Stimulated activated CD4-positive, alpha-beta T cell treated with anti-CD3 and anti-CD28 coated beads, Interleukin-15, amount 100 ng/mL, for 48 hours (primary cell): Measurements from ENCODE around the gene MYO7A.

Experiments used
- DNase-seq, 2 donors: peaks; one replicate each; pipeline ENCODE4 v3.0.0-alpha.2; 2020; ENCODE audit warnings: low read depth in 2 of 2

The MYO7A gene

GRCh38 chr11:77183431-77183984, 55.5 kb downstream of the MYO7A start:
- no peak for DNase-seq

GRCh38 chr11:77184136-77184860, 56.3 kb downstream of the MYO7A start:
- DNase-seq = no peak

- no peak for DNase-seq
These were observed 58.3 kb downstream of the MYO7A start for GRCh38 chr11:77186302-77186701.

DNA sequence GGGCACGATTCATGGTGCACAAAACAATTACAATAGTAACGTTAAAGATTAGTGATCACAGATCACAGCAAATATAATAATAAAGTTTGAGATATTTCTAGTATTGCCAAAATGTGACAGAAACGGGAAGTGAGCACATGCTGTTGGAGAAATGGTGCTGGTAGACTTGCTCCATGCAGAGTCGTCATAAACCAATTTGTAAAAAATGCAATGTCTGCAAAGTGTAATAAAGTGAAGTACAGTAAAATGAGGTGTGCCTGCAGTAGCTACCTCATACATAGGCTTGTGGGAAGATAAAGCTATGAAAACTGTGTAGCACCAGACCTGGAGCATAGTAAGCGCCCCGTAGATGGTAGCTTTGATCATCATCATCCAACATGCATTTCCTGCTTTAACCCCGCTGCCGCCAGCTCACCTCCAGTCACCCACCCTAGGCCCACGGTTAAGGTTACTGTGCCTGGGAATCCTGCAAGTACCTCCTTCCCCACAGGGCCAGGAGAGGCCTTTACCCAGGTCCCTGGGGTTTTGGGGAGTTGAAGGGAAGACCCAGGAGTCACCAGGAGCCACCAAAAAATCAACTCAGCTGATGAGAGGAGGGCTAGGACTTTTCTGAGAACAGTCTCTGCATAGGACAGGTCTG, 59.2 kb downstream of the MYO7A start:
- DNase-seq = no peak

DNA sequence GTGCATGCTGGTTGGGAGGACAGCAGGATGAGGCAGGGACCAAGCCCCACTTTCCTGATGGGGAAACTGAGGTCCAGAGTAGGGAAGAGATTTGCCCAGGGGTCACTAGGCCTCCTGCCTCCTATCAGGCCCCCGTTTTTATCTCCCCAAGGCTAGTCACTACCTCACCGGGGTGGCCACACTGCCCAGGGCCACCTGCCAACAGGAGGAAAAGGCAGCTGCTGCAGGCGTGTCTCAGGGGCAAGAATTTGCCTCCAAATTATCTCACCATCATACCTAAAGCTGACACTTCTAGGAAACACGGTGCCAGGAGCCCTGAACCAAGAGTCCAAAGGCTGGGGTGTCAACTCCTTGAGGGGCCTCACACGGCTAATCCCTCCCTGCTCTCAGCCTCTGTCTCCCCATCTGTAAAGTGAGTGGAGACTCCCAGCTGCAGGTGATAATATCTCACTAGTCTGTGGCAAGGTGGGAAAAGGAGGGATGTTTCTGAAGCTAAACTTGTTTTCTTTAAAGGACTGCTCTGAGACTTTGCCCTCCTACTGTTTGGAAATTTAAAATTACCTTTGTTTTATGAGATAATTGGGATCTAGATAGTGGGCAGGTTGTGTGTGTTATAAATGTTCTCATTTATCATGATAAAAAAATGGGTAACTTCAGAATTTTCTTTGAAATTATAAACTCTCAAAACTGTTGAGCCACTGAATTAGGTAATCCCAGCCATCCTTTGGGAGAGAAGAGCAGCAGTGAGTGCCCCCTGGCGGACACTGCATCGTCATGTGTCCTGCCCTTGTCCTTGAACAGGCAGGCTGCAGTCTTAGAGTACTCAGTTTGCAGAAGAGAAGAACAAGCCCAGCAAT, 60.0 kb downstream of the MYO7A start:
- peak; percentile 33 to 60 for DNase-seq

DNA sequence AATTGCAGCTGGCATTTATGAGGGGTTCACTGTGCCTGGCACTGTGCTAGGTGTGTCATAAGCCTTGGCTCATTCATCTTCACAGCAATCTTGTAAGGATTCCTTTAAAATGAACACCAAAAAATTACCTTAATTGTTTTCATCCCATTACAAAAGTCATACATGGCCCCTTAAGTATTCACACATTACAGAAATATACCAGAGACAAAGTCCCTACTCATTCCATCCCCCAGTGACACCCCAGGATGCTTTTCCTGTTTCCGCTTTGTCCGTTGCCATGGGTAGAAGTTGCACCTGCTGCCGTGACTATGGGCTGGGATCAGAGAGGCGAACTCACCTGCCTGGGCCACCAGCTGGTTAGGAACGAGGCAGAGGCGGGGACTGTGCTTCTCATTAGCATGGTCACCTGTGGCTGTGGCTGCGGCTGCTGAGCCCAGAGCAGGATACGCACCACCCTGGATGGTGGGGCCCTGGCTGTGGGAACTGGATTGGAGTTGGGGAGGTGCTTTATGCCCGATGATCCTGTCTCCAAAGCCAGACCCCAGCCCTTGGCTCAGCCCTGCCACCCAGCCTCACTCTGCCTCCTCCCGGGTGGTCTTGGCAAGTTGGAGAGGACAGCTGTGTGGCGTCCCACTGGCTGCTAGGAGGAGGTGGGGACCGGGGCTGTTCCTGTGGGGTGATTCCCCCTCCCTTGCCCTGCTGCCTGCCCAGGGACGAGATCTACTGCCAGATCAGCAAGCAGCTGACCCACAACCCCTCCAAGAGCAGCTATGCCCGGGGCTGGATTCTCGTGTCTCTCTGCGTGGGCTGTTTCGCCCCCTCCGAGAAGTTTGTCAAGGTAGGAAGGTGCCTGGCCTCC, 60.8 kb downstream of the MYO7A start:
- DNase-seq = no peak

GRCh38 chr11:77189588-77190210, 61.7 kb downstream of the MYO7A start:
- no peak for DNase-seq

DNA sequence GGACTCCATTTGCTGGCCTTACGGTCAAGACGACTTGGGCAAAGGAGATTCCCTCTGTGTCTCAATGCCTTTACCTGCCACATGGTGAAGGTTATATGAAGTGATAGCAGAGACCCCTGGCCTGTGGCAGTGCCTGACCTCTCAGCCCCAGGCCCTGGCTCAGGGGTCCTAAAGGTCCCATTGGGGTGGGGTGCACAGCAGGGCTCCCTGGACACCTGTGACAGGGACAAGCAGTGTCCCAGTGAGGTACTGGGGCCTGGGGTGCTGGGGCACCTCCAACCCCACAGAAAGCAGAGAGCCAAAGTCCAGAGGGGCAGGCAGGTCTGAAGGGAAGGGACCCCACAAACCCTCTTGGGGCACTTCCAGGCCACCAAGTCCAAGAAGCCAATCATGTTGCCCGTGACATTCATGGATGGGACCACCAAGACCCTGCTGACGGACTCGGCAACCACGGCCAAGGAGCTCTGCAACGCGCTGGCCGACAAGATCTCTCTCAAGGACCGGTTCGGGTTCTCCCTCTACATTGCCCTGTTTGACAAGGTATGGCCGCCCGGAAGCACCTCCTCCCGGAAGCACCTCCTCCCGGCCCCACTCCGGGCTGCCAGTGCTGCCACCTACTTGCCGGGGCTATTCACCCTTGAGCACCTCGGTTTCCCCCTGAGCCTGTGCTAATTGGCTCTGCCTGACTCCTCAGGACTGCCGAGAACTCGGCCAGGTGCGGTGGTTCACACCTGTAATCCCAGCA, 62.5 kb downstream of the MYO7A start:
- no peak for DNase-seq

DNA sequence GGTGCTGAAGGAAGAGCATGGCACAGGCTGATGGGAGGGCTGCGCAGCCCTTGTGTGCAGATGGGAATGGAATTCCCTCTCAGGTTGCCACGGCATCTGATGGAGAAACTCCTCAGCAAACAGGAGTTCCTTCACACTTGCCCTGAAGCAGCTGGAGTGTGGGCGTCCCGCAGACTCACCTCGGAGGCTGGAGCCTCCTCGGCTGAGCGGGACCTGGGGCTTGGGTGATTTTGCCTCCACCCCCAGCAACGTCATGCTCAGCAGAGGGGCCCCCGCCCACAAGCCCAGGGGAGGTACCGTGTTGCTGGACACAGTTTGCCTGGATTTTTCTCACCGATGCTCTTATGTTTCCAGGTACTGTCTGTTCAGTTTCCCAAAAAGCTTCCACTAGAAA, 63.4 kb downstream of the MYO7A start:
- no peak for DNase-seq

DNA sequence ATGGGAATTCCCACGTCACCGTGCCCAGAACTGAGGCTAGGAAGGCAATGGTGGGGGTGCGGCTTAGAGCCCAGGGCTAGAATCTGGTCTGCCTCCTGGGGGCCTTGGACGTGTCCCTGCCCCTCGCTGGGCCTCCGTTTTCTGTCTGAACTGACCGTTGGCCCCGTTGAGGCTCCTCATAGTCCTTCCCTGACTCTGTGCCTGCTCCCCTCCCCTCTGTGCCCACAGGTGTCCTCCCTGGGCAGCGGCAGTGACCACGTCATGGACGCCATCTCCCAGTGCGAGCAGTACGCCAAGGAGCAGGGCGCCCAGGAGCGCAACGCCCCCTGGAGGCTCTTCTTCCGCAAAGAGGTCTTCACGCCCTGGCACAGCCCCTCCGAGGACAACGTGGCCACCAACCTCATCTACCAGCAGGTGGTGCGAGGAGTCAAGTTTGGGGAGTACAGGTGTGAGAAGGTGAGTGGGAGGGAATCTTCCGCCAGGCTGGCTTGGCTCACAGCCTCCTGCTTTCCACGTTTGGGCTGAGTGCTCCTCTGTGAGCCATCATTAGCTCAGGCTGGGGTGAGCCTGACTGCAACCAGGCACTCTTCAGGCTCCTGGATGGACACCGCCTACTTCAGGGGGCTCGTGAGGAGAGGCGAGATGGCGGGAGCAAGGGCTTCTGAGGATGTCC, 63.9 kb downstream of the MYO7A start:
- DNase-seq = peak; percentile 43 to 47

GRCh38 chr11:77193167-77193566, 65.1 kb downstream of the MYO7A start:
- DNase-seq = no peak

DNA sequence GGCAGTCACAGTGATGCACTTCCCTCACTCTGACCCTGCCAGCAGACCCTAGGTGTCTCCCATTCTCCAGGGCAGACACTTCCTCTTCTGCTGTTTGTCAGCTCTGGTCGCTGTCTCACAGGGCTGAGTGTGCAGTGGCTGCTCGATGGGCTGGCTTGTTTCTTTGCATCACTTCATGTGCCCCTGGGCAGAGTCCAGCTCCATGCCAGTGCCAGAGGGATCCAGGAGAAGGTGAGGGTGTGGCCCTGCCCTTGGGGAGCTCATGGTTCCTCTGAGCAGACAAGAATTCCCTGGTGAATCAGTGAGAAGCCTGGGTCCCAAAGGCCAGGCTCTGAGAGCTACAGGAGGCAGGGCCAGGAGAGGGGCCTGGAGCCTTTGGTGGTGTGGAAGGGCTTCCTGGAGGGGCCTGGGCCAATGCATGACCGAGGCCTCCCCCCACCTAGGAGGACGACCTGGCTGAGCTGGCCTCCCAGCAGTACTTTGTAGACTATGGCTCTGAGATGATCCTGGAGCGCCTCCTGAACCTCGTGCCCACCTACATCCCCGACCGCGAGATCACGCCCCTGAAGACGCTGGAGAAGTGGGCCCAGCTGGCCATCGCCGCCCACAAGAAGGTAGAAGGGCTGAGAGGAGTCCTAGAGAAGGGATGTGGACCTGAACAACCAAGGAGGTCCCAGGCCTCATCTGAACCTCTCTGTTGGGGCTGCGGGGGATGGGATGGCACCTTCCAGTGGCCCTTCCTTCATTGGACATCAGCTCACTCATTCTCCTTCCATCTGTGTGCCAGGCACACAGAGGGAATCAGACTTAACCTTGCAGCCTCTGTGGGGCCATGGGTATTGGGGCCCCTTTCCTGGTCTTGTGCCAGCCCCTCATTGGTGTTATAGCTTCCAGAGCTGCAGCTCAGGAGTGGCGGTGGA, 66.1 kb downstream of the MYO7A start:
- no peak for DNase-seq

DNA sequence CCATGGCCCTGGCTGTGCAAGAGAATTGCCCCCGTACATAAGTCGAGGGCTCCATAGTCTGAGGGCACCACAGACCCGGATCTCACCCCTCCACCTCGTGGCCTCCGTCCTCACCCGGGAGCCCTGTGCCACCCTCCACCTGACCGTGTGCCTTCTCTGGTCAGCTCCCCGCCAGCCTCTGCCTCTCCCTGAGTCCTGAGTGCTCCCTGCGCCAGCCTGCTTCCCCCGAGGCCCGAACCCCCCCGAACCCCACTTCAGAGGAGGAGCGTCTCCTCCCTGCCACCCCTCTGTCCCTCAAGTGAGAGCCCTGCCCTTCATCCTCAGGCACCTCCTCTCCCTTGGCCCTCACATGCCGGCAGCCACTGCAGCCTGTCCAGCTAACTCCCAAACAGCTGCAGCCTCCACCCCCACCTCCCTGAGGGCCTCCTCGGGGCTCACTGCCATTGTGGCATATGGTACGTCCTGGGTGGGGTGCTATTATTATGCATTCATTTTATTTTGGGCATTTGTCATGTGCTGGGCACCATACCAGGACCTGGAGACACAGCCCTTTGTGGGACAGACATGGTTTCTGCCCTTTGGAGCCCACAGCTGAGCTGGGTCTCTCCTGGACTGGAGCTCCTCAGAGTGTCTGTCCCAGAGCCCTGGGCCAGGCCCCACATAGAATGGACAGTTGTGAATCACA, 67.2 kb downstream of the MYO7A start:
- DNase-seq = no peak

GRCh38 chr11:77196961-77197360, 68.9 kb downstream of the MYO7A start:
- no peak for DNase-seq

DNA sequence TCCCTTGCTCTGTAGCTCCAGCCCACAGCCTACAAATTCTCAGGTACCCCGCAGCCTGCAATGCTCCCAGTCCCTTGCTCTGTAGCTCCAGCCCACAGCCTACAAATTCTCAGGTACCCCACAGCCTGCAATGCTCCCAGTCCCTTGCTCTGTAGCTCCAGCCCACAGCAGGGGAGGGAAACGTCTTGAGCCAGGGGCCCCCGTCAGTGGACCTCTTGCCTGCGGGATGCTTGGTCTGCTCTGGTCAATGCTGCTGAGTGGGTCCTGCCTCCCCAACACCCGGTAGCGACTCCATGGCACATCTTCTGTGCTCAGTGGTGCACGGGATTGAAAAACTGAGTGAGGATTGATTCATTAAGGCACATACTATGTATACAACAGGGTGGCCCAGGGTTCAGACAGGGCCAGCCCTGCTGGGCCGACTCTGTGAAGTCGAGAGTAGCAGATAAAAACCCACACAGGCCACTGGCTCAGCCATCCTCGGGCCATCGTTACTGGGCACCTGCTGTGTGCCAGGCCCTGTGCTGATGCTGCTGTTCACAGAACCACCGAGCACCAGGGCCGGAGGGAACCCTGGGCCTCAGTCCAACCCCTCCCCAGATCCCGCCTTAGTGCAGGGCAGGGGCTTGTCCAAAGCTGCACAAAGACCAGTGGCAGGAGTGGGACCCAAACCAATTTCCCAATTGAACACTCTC, 69.7 kb downstream of the MYO7A start:
- no peak for DNase-seq

DNA sequence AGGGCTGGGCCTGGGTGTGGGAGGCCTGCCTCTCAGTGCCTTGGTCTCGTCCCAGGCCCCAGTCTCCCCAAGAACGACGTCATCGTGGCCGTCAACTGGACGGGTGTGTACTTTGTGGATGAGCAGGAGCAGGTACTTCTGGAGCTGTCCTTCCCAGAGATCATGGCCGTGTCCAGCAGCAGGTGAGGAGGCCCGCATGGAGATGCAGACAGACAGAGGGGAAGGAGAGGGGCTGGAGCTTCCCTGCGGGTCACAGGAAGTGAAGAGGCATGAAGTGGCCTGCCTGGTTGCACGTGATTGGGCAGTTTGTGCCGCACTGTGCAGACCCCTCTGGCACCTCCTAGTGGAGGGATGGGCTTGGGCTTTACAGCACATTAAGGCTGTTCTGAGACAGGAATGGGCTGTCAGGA, 70.4 kb downstream of the MYO7A start:
- peak in 1 of 2 donors; percentile 27 for DNase-seq

GRCh38 chr11:77199137-77199745, 71.2 kb downstream of the MYO7A start:
- no peak for DNase-seq
